ENCODE data around the gene UBL5. TPM values are rescaled to one million over a fixed set of nuclear protein-coding genes. Genes with fewer than 3 reads are reported as not detected.
A peak's percentile ranks its signal among the peaks of the same experiment; 100 is the strongest.
"Not testable (repeated sequence)": the region's sequence is repeated elsewhere in the genome, so short reads cannot be mapped to it uniquely, and the experiment has no call there.

Gene UBL5
- polyA plus RNA-seq, 2 of the 4 experiments (the other 2 are of a cell fraction): 460 to 519 TPM

DNA sequence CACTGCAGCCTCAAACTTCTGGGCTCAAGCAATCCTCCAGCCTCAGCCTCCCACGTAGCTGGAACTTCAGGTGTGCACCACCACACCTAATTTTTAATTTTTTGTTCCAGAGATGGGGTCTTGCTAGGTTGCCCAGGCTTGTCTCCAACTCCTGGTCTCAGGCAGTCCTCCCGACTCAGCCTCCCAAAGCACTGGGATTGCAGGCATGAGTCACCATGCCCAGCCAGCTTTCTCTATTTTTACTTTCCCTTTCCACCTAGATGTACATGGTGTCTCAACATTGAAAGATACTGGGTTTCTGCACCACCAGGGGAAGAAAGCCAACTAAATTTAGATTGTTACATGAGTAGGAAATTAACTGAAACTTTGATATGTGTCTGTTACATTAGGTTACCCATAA, 45.4 kb upstream of the UBL5 start:
- 86% methylated on average over 2 of the region's 2 CpGs for WGBS (ENCODE audit: missing lambda C conversion rate)
- H3K4me1 ChIP-seq: peaks cover 12% of the 10 kb centered on the region; the same call in 1 of the 3 replicates
- TF ChIP-seq, protein P1, sequence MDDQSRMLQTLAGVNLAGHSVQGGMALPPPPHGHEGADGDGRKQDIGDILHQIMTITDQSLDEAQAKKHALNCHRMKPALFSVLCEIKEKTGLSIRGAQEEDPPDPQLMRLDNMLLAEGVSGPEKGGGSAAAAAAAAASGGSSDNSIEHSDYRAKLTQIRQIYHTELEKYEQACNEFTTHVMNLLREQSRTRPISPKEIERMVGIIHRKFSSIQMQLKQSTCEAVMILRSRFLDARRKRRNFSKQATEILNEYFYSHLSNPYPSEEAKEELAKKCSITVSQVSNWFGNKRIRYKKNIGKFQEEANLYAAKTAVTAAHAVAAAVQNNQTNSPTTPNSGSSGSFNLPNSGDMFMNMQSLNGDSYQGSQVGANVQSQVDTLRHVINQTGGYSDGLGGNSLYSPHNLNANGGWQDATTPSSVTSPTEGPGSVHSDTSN (IDR thresholded peaks at IDR 0.05): no peak
- TF ChIP-seq ZC3H11A (IDR thresholded peaks at IDR 0.05) (no peak), KDM1A (IDR thresholded peaks at IDR 0.05; ENCODE audit: low read depth) (no peak), ESRRA (IDR thresholded peaks at IDR 0.05; ENCODE audit: borderline replicate concordance, low read length) (no peak), HOXA7 (CRISPR knock-in tag; IDR thresholded peaks at IDR 0.05) (no peak), EHMT2 (IDR thresholded peaks at IDR 0.05; ENCODE audit: low read depth) (no peak), HOXB13 (CRISPR knock-in tag; IDR thresholded peaks at IDR 0.05; ENCODE audit: low read depth) (no peak), HDAC2 (IDR thresholded peaks at IDR 0.05) (no peak), EP300 (IDR thresholded peaks at IDR 0.05) (no peak), SMC3 (IDR thresholded peaks at IDR 0.05) (no peak), RAD21 (conservative IDR thresholded peaks at IDR 0.05 in 1 of 2, IDR thresholded peaks at IDR 0.05 in 1 of 2) (no peak), KDM5A (IDR thresholded peaks at IDR 0.05) (no peak), FOSL2 (IDR thresholded peaks at IDR 0.05) (no peak), FOSL2 (CRISPR knock-in tag; IDR thresholded peaks at IDR 0.05) (no peak), FOXS1 (CRISPR knock-in tag; IDR thresholded peaks at IDR 0.05) (no peak), MAZ (IDR thresholded peaks at IDR 0.05; ENCODE audit: borderline replicate concordance, low read depth, low read length) (no peak), ZFP36 (IDR thresholded peaks at IDR 0.05; ENCODE audit: borderline replicate concordance, partially characterized antibody) (no peak)
- TF ChIP-seq, protein P2, sequence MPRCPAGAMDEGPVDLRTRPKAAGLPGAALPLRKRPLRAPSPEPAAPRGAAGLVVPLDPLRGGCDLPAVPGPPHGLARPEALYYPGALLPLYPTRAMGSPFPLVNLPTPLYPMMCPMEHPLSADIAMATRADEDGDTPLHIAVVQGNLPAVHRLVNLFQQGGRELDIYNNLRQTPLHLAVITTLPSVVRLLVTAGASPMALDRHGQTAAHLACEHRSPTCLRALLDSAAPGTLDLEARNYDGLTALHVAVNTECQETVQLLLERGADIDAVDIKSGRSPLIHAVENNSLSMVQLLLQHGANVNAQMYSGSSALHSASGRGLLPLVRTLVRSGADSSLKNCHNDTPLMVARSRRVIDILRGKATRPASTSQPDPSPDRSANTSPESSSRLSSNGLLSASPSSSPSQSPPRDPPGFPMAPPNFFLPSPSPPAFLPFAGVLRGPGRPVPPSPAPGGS (IDR thresholded peaks at IDR 0.05): no peak
- TF ChIP-seq, protein P3, sequence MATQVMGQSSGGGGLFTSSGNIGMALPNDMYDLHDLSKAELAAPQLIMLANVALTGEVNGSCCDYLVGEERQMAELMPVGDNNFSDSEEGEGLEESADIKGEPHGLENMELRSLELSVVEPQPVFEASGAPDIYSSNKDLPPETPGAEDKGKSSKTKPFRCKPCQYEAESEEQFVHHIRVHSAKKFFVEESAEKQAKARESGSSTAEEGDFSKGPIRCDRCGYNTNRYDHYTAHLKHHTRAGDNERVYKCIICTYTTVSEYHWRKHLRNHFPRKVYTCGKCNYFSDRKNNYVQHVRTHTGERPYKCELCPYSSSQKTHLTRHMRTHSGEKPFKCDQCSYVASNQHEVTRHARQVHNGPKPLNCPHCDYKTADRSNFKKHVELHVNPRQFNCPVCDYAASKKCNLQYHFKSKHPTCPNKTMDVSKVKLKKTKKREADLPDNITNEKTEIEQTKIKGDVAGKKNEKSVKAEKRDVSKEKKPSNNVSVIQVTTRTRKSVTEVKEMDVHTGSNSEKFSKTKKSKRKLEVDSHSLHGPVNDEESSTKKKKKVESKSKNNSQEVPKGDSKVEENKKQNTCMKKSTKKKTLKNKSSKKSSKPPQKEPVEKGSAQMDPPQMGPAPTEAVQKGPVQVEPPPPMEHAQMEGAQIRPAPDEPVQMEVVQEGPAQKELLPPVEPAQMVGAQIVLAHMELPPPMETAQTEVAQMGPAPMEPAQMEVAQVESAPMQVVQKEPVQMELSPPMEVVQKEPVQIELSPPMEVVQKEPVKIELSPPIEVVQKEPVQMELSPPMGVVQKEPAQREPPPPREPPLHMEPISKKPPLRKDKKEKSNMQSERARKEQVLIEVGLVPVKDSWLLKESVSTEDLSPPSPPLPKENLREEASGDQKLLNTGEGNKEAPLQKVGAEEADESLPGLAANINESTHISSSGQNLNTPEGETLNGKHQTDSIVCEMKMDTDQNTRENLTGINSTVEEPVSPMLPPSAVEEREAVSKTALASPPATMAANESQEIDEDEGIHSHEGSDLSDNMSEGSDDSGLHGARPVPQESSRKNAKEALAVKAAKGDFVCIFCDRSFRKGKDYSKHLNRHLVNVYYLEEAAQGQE (IDR thresholded peaks at IDR 0.05): no peak
- TF ChIP-seq, protein P4, sequence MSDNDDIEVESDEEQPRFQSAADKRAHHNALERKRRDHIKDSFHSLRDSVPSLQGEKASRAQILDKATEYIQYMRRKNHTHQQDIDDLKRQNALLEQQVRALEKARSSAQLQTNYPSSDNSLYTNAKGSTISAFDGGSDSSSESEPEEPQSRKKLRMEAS (IDR thresholded peaks at IDR 0.05): no peak
- POLR2A ChIA-PET: no interaction called here
- peaks cover 3% of the 10 kb centered on the region; the same call in 1 of the 3 replicates for H3K9me3 ChIP-seq
- H3K27ac ChIP-seq: no peak overlapping the region
- FAIRE-seq (no peak), DNase-seq (ENCODE audit: low read depth in 1 of 2, low spot score in 1 of 2) (no peak), ATAC-seq (no peak)
- H3K4me3 ChIP-seq: no peak overlapping the region
- CTCF ChIA-PET: interaction anchor here (1.1 kb wide), 1 partner anchor 13 kb away, joined by 3 read pairs; no protein-coding TSS in a partner anchor
- no peak overlapping the region for H3K4me2 ChIP-seq

DNA sequence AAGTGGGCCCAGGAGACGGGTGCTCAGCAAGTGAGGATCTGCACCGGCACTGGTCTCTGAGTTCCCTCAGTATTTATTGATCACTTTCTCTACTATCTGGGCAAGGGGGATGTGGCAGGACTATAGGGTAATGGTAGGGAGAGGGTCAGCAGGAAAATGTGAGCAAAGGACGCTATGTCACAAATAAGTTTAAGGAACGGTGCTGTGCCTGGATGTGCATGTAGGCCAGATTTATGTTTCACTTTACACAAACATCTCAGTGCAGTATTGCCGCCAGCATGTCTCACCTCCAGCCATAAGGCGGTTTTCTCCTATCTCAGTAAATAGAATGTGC, 43.6 kb upstream of the UBL5 start:
- DNase-seq (ENCODE audit: low read depth in 1 of 2, low spot score in 1 of 2); POLR2A ChIA-PET; CTCF ChIA-PET; H3K4me3 ChIP-seq; FAIRE-seq; ATAC-seq; H3K9me3 ChIP-seq: not testable (repeated sequence)
- Histone ChIP-seq H3K4me1 (peaks cover 12% of the 10 kb centered on the region; the same call in 1 of the 3 replicates), H3K27ac (peak overlapping the region; percentile 73 to 87; a peak in 4 of 6 replicates), H3K4me2 (peak overlapping the region; percentile 91)
- WGBS (ENCODE audit: missing lambda C conversion rate): 86% methylated on average over 6 of the region's 6 CpGs
